GM12874 (cell line): ENCODE results near the gene METRN.
A peak's percentile ranks its signal among the peaks of the same experiment; 100 is the strongest.

Source experiments
- TF ChIP-seq, protein P1 (sequence below): IDR thresholded peaks from 2 replicates; pipeline ENCODE4 v1.5.1; 2011; ENCODE audit warnings: low read depth, mild to moderate bottlenecking, control low read depth, low read length, moderate library complexity; ENCODE audit not compliant: insufficient read depth

METRN gene

GRCh38 chr16:674968-675883 is 39.7 kb upstream of the METRN start, which contains the start of gene RHBDL1:
RHBDL1 (plus strand) TSS chr16:675671; CDS start chr16:675791, 120 bp downstream.
- TF ChIP-seq, protein P1, sequence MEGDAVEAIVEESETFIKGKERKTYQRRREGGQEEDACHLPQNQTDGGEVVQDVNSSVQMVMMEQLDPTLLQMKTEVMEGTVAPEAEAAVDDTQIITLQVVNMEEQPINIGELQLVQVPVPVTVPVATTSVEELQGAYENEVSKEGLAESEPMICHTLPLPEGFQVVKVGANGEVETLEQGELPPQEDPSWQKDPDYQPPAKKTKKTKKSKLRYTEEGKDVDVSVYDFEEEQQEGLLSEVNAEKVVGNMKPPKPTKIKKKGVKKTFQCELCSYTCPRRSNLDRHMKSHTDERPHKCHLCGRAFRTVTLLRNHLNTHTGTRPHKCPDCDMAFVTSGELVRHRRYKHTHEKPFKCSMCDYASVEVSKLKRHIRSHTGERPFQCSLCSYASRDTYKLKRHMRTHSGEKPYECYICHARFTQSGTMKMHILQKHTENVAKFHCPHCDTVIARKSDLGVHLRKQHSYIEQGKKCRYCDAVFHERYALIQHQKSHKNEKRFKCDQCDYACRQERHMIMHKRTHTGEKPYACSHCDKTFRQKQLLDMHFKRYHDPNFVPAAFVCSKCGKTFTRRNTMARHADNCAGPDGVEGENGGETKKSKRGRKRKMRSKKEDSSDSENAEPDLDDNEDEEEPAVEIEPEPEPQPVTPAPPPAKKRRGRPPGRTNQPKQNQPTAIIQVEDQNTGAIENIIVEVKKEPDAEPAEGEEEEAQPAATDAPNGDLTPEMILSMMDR: 0 out of 2 replicates have a peak, but pooled peaks have one; percentile 1

DNA sequence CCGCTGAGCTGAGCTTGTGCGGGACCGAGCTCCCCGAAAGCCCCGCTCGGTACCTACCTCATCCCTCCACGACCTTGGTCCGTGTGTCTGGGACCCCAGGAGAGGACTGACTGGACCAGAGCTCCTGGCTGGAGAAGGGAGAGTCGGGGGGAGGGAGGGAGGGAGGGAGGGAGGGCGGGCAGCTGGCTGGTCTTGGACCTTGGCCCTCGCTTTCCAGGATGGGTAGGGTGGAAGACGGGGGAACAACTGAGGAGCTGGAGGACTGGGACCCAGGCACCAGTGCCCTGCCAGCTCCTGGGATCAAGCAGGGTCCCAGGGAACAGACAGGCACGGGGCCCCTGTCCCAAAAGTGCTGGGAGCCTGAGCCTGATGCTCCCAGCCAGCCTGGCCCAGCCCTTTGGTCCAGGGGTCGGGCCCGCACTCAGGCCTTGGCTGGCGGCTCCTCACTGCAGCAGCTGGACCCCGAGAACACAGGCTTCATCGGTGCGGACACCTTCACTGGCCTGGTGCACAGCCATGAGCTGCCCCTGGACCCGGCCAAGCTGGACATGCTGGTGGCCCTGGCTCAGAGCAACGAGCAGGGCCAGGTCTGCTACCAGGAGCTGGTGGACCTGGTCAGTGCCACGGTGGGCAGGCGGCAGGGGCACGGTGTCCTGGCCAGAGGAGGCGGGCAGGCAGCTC is 38.9 kb upstream of the METRN start:
- TF ChIP-seq, protein P1: no peak

DNA sequence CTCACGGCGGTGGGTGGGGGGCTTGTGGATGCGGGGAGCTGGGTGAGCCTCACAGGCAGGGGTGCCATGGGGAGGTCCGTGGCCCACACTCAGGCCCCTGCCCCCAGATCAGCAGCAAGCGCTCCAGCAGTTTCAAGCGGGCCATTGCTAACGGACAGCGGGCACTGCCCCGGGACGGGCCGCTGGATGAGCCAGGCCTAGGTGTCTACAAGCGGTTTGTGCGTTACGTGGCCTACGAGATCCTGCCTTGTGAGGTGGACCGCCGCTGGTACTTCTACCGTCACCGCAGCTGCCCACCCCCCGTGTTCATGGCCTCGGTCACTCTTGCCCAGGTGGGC is 38.4 kb upstream of the METRN start:
- TF ChIP-seq, protein P1: no peak

GRCh38 chr16:676913-677312 is 38.0 kb upstream of the METRN start:
- TF ChIP-seq, protein P1: no peak

GRCh38 chr16:677316-678190 is 37.4 kb upstream of the METRN start:
- TF ChIP-seq, protein P1: no peak

GRCh38 chr16:678209-678857 is 36.6 kb upstream of the METRN start:
- TF ChIP-seq, protein P1: no peak
